Esophagus (tissue), 2 donors: ENCODE measurements around the gene PIK3CB. TPM values are rescaled to one million over a fixed set of nuclear protein-coding genes. Genes with fewer than 3 reads are reported as not detected.
"Not testable (repeated sequence)": the region's sequence is repeated elsewhere in the genome, so short reads cannot be mapped to it uniquely, and the experiment has no call there.

Experiments
- H3K27ac ChIP-seq, 2 donors: one replicate each; pipeline ENCODE4 v1.5.1; 2013; ENCODE audit warnings: low read depth in 2 of 2, mild to moderate bottlenecking in 2 of 2, inconsistent platforms in 1 of 2, low read length in 1 of 2, moderate library complexity in 1 of 2
- H3K27me3 ChIP-seq, 2 donors: one replicate each; pipeline ENCODE4 v1.6.1; 2013; ENCODE audit warnings: low read length in 2 of 2, control low read depth in 1 of 2, mild to moderate bottlenecking in 1 of 2; ENCODE audit not compliant: insufficient read depth in 2 of 2, control insufficient read depth in 1 of 2
- H3K36me3 ChIP-seq, 2 donors: one replicate each; pipeline ENCODE4 v1.6.1; 2013; ENCODE audit warnings: low read length in 1 of 2; ENCODE audit not compliant: control insufficient read depth in 2 of 2, insufficient read depth in 2 of 2
- H3K4me1 ChIP-seq, 2 donors: one replicate each; pipeline ENCODE4 v1.6.1; 2013; ENCODE audit warnings: low read length in 1 of 2; ENCODE audit not compliant: control insufficient read depth in 2 of 2, insufficient read depth in 2 of 2
- H3K4me3 ChIP-seq, 2 donors: one replicate each; pipeline ENCODE4 v1.5.1; 2013; ENCODE audit warnings: low read length in 2 of 2, mild to moderate bottlenecking in 2 of 2, low read depth in 1 of 2, moderate library complexity in 1 of 2
- H3K9me3 ChIP-seq, 2 donors: one replicate each; pipeline ENCODE4 v1.6.1; 2013; ENCODE audit warnings: mild to moderate bottlenecking in 2 of 2, low read depth in 1 of 2, low read length in 1 of 2, moderate library complexity in 1 of 2; ENCODE audit not compliant: control insufficient read depth in 2 of 2, insufficient read depth in 1 of 2
- WGBS, 2 donors: extraction: QIAGEN DNeasy Blood & Tissue Kit; methylation state at CpG; one replicate each; pipeline ENCODE4 v1.1.7; 2013; 5-methylcytosine and 5-hydroxymethylcytosine counted together
- polyA plus RNA-seq, 2 donors: library from polyadenylated mRNA; stranded (reverse); fragments of 200-250 nt; gene quantifications; one replicate each; pipeline ENCODE4 v1.2.3, GENCODE V29; 2013
- donor health status: healthy with polysubstance abuse.
- donor health status: Bipolar disorder and iron deficiency.

PIK3CB gene
- polyA plus RNA-seq, 2 donors: 7.5 to 10.6 TPM

- Histone ChIP-seq H3K4me1 (no peaks in the 10 kb centered on the region), H3K27ac (no peak overlapping the region), H3K27me3 (no peaks in the 10 kb centered on the region), H3K9me3 (no peaks in the 10 kb centered on the region), H3K36me3 (peaks cover 0 to 5% of the 10 kb centered on the region in 2 donors), H3K4me3 (no peak overlapping the region)
- 73 to 78% methylated on average over 1 of the region's 1 CpG for WGBS, 2 donors
Measured at GRCh38 chr3:138732456-138732855, 102.3 kb downstream of the PIK3CB start.

GRCh38 chr3:138726946-138727730 is 107.6 kb downstream of the PIK3CB start:
- Histone ChIP-seq H3K9me3 (no peaks in the 10 kb centered on the region), H3K27me3 (no peaks in the 10 kb centered on the region), H3K4me1 (no peaks in the 10 kb centered on the region), H3K27ac (no peak overlapping the region), H3K36me3 (peaks cover 0 to 5% of the 10 kb centered on the region in 2 donors), H3K4me3 (no peak overlapping the region)
- 86 to 88% methylated on average over 5 of the region's 5 CpGs for WGBS, 2 donors

- not testable (repeated sequence) for H3K27me3 ChIP-seq, H3K9me3 ChIP-seq, H3K36me3 ChIP-seq, H3K4me1 ChIP-seq, H3K27ac ChIP-seq, H3K4me3 ChIP-seq
- WGBS, 2 donors: 74 to 81% methylated on average over 2 of the region's 2 CpGs
Measured at GRCh38 chr3:138726042-138726441, 108.7 kb downstream of the PIK3CB start.

- Histone ChIP-seq H3K9me3 (no peaks in the 10 kb centered on the region), H3K27me3 (no peaks in the 10 kb centered on the region), H3K36me3 (peaks cover 0 to 2% of the 10 kb centered on the region in 2 donors), H3K4me1 (no peaks in the 10 kb centered on the region), H3K4me3 (no peak overlapping the region), H3K27ac (no peak overlapping the region)
- 31 to 54% methylated on average over 2 of the region's 2 CpGs for WGBS, 2 donors
Measured at GRCh38 chr3:138725116-138725515, 109.6 kb downstream of the PIK3CB start.

- Histone ChIP-seq H3K9me3 (no peaks in the 10 kb centered on the region), H3K36me3 (peaks cover 0 to 1% of the 10 kb centered on the region in 2 donors), H3K27ac (no peak overlapping the region), H3K4me1 (no peaks in the 10 kb centered on the region), H3K27me3 (no peaks in the 10 kb centered on the region), H3K4me3 (no peak overlapping the region)
- WGBS, 2 donors: 84 to 88% methylated on average over 6 of the region's 6 CpGs
Measured at GRCh38 chr3:138724443-138724842, 110.3 kb downstream of the PIK3CB start.

GRCh38 chr3:138718849-138719248 is 115.9 kb downstream of the PIK3CB start:
- Histone ChIP-seq H3K27ac (no peak overlapping the region), H3K4me3 (no peak overlapping the region), H3K9me3 (no peaks in the 10 kb centered on the region), H3K36me3 (no peaks in the 10 kb centered on the region), H3K4me1 (no peaks in the 10 kb centered on the region), H3K27me3 (no peaks in the 10 kb centered on the region)
- WGBS, 2 donors: 65 to 74% methylated on average over 1 of the region's 1 CpG

- Histone ChIP-seq H3K27ac (no peak overlapping the region), H3K27me3 (no peaks in the 10 kb centered on the region), H3K9me3 (no peaks in the 10 kb centered on the region), H3K36me3 (no peaks in the 10 kb centered on the region), H3K4me1 (no peaks in the 10 kb centered on the region), H3K4me3 (no peak overlapping the region)
- 88 to 97% methylated on average over 2 of the region's 2 CpGs for WGBS, 2 donors
Measured at GRCh38 chr3:138717348-138717747, 117.4 kb downstream of the PIK3CB start.

- H3K27ac ChIP-seq: no peak overlapping the region
- H3K4me1 ChIP-seq: no peaks in the 10 kb centered on the region
- H3K4me3 ChIP-seq: no peak overlapping the region
- WGBS, 2 donors: 78 to 90% methylated on average over 4 of the region's 4 CpGs
- no peaks in the 10 kb centered on the region for H3K27me3 ChIP-seq
- no peaks in the 10 kb centered on the region for H3K36me3 ChIP-seq
- no peaks in the 10 kb centered on the region for H3K9me3 ChIP-seq
Measured at GRCh38 chr3:138712086-138712485, 122.6 kb downstream of the PIK3CB start.

GRCh38 chr3:138705675-138706074 is 129.1 kb downstream of the PIK3CB start:
- H3K36me3 ChIP-seq: no peaks in the 10 kb centered on the region
- WGBS, 2 donors: 93 to 95% methylated on average over 1 of the region's 1 CpG
- H3K27ac ChIP-seq: no peak overlapping the region

More at GRCh38 chr3:138705675-138706074, 129.1 kb downstream of the PIK3CB start:
- Histone ChIP-seq H3K4me3 (no peak overlapping the region), H3K9me3 (no peaks in the 10 kb centered on the region), H3K4me1 (no peaks in the 10 kb centered on the region), H3K27me3 (no peaks in the 10 kb centered on the region)
